Smooth muscle cell (in vitro differentiated cells): Measurements from ENCODE around the gene FOXP4. TPM values are rescaled to one million over a fixed set of nuclear protein-coding genes. Genes with fewer than 3 reads are reported as not detected.

Experiments used
- DNase-seq: peaks from one replicate; lab custom pipeline; 2025; ENCODE audit not compliant: unreplicated experiment; lab: John Stamatoyannopoulos, UW
- H2AFZ ChIP-seq: fragments of 200-600 bp; sonication (generic); 2 replicates; pipeline ENCODE4 v1.6.0; 2016; ENCODE audit warnings: antibody characterized with exemption, low read depth, mild to moderate bottlenecking
- H3F3A ChIP-seq: fragments of 200-600 bp; sonication (generic); 2 replicates; pipeline ENCODE4 v1.6.0; 2017; ENCODE audit warnings: antibody characterized with exemption, low read depth
- H3K27ac ChIP-seq: fragments of 200-600 bp; sonication (generic); 2 replicates; pipeline ENCODE4 v1.5.1; 2016; ENCODE audit warnings: low read depth, mild to moderate bottlenecking
- H3K27me3 ChIP-seq: fragments of 200-600 bp; sonication (generic); 2 replicates; pipeline ENCODE4 v1.6.1; 2016; ENCODE audit warnings: low read depth, mild to moderate bottlenecking
- H3K36me3 ChIP-seq: fragments of 200-600 bp; sonication (generic); 2 replicates; pipeline ENCODE4 v1.5.1; 2016; ENCODE audit warnings: low read depth
- H3K4me1 ChIP-seq: fragments of 200-600 bp; sonication (generic); 2 replicates; pipeline ENCODE4 v1.5.1; 2016; ENCODE audit warnings: low read depth
- H3K4me2 ChIP-seq: fragments of 200-600 bp; sonication (generic); 2 replicates; pipeline ENCODE4 v1.6.0; 2016; ENCODE audit warnings: mild to moderate bottlenecking
- H3K4me3 ChIP-seq: fragments of 200-600 bp; sonication (generic); 2 replicates; pipeline ENCODE4 v1.5.1; 2016; ENCODE audit warnings: mild to moderate bottlenecking
- H3K79me2 ChIP-seq: fragments of 200-600 bp; sonication (generic); 2 replicates; pipeline ENCODE4 v1.6.0; 2016; ENCODE audit warnings: low read depth, mild to moderate bottlenecking
- H3K9ac ChIP-seq: fragments of 200-600 bp; sonication (generic); 2 replicates; pipeline ENCODE4 v1.6.0; 2016; ENCODE audit warnings: low read depth
- H3K9me3 ChIP-seq: fragments of 200-600 bp; sonication (generic); replicated peaks from 2 replicates; pipeline ENCODE4 v1.5.1; 2016; ENCODE audit warnings: low read depth
- H4K20me1 ChIP-seq: fragments of 200-600 bp; sonication (generic); 2 replicates; pipeline ENCODE4 v1.6.0; 2016; ENCODE audit warnings: low read depth
- WGBS: methylation state at CpG from one replicate; pipeline ENCODE4 v1.1.7; 2016; ENCODE audit warnings: low lambda C conversion rate; 5-methylcytosine and 5-hydroxymethylcytosine counted together
- polyA plus RNA-seq: library from polyadenylated mRNA; unstranded; fragments of >200 nt; fragmentation: Nextera tagmentation; extraction: Ambion mirVana; gene quantifications from 2 replicates; pipeline ENCODE4 v1.2.1, GENCODE V29; 2016
- total RNA-seq: library from RNA; depleted of rRNA; stranded (reverse); fragments of >200 nt; gene quantifications from 2 replicates; pipeline ENCODE4 v1.2.3, GENCODE V29; 2014
- TF ChIP-seq, protein P1 (sequence below): fragments of 200-600 bp; sonication (generic); IDR thresholded peaks from 2 replicates; pipeline ENCODE4 v1.5.1; 2017; ENCODE audit warnings: borderline replicate concordance, mild to moderate bottlenecking, antibody characterized with exemption; ENCODE audit not compliant: insufficient read depth, poor library complexity, severe bottlenecking

Gene FOXP4
- total and polyA plus RNA-seq, 2 experiments from 2014 or later = 5.3 to 31.9 TPM

DNA sequence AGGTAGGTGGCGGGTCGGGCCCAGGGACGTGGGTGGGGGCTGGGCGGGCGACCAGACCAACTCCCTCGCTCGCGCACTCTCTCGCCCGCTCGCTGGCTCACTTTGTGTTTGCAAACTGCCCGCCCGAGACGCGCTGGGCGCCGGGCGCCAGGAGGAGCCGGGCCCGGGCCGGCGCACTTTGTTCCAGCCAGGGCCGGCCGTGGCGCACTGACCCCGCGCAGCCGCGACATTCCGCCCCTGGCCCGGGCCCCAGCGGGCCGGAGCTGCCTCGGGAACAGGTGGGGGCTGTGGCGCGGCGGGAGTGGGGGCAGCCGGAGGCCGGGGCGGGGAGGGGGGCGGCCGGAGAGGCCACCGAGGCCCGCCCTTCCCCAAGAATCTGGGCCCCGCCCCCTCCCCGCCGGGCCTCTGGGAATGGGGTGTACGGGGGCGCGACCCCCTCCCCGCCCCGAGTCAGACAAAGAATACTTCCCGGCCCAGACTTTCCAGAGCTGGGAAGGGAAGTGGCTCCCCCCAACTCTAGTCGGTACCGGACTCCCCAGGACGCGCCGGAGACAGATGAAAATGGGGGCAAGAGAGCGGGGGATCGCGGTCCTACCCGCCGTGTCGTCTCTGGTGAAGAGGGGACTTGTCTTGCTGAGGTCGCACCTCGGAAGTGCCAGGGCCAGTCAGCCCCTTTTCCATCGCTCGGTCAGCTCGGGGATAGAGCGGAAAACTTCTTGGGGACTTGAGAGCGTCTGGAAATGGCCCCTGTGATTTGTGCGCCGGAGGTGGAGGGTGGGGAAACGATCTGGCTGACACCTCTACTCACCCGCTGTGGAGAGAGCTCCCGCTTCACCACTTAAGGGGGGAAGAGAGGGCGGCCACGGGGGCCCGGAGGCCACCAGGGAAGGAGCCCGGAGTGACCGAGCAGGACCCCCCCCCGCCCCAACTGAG is 951 bp downstream of the FOXP4 start:
- no peak for DNase-seq
- Histone ChIP-seq H3K79me2 (peaks cover 45% of the 10 kb centered on the region), H4K20me1 (peaks cover 51% of the 10 kb centered on the region), H3K4me1 (peaks cover 37% of the 10 kb centered on the region), H3K4me3 (peak overlapping the region; percentile 92), H3F3A (no peaks in the 10 kb centered on the region), H3K4me2 (peak overlapping the region; percentile 100), H3K27ac (no peak overlapping the region), H3K9me3 (no peaks in the 10 kb centered on the region), H3K27me3 (no peaks in the 10 kb centered on the region), H2AFZ (peak overlapping the region; percentile 72), H3K36me3 (no peaks in the 10 kb centered on the region), H3K9ac (peak overlapping the region; percentile 34)
- TF ChIP-seq, protein P1, sequence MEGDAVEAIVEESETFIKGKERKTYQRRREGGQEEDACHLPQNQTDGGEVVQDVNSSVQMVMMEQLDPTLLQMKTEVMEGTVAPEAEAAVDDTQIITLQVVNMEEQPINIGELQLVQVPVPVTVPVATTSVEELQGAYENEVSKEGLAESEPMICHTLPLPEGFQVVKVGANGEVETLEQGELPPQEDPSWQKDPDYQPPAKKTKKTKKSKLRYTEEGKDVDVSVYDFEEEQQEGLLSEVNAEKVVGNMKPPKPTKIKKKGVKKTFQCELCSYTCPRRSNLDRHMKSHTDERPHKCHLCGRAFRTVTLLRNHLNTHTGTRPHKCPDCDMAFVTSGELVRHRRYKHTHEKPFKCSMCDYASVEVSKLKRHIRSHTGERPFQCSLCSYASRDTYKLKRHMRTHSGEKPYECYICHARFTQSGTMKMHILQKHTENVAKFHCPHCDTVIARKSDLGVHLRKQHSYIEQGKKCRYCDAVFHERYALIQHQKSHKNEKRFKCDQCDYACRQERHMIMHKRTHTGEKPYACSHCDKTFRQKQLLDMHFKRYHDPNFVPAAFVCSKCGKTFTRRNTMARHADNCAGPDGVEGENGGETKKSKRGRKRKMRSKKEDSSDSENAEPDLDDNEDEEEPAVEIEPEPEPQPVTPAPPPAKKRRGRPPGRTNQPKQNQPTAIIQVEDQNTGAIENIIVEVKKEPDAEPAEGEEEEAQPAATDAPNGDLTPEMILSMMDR = no peak
- WGBS = under 1% methylated on average over 52 of the region's 82 CpGs

DNA sequence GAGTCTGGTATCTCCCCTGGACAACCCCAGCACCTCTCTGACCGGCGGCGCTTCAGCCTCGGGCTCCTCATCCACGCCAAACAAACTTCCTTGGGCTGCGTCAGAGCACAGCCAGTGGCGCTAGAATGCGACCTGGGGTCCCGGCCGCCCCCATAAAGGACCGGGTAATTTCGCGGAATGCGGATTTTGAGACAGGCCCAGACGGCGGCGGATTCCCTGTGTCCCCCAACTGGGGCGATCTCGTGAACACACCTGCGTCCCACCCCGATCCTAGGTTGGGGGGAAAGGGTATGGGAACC is 1.6 kb downstream of the FOXP4 start:
- Histone ChIP-seq H3K4me2 (peak overlapping the region; percentile 100), H2AFZ (peak overlapping the region; percentile 72), H3K36me3 (no peaks in the 10 kb centered on the region), H3K27me3 (no peaks in the 10 kb centered on the region), H3K9ac (no peak overlapping the region), H3K27ac (no peak overlapping the region), H3K9me3 (no peaks in the 10 kb centered on the region), H3K4me3 (peak overlapping the region; percentile 92), H3K79me2 (peaks cover 52% of the 10 kb centered on the region), H4K20me1 (peaks cover 57% of the 10 kb centered on the region), H3K4me1 (peaks cover 41% of the 10 kb centered on the region), H3F3A (no peaks in the 10 kb centered on the region)
- TF ChIP-seq, protein P1 = no peak
- no peak for DNase-seq
- WGBS = 2% methylated on average over 21 of the region's 21 CpGs

DNA sequence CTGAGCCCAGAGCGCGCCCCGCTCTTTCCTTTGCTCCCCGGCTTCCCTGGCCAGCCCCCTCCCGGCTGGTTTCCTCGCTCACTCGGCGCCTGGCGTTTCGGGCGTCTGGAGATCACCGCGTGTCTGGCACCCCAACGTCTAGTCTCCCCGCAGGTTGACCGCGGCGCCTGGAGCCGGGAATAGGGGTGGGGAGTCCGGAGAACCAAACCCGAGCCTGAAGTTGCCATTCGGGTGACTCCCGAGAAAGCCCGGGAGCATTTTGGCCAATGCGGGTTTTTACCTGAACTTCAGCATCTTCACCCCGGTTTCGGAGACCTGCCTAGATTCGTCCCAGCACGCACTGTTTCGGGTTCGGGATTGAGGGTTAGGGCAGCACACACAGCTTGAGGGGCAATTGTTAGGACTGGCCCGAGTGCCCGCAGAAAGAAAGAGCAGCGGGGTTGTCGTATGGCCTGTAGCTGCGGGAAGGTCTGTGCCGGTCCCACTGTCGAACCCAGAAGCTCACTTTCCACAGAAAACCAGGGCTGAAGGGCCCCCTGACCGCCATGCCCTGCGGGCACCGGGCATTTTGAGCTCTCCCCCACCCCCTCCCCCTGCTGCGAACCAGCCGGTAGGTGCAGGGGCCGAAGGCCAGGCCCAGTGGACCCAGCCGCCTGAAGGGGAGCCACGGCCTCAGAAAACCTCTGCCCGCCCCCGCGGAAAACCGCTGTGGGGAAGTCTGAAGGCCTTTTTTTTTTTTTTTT is 2.1 kb downstream of the FOXP4 start:
- Histone ChIP-seq H3K27me3 (no peaks in the 10 kb centered on the region), H3K4me1 (peaks cover 43% of the 10 kb centered on the region), H3K36me3 (no peaks in the 10 kb centered on the region), H3K79me2 (peaks cover 57% of the 10 kb centered on the region), H3K9ac (no peak overlapping the region), H2AFZ (no peak overlapping the region), H3K4me3 (peak overlapping the region; percentile 92), H3F3A (no peaks in the 10 kb centered on the region), H4K20me1 (peaks cover 62% of the 10 kb centered on the region), H3K9me3 (no peaks in the 10 kb centered on the region), H3K27ac (no peak overlapping the region), H3K4me2 (peak overlapping the region; percentile 100)
- 10% methylated on average over 50 of the region's 50 CpGs for WGBS
- TF ChIP-seq, protein P1 = no peak
- DNase-seq = no peak
